Epithelial cell of prostate (primary cell): ENCODE results near the gene SIL1.

Experiments used
- DNase-seq: peaks from one replicate; pipeline ENCODE4 v3.0.0-alpha.2; 2011; ENCODE audit warnings: low read depth, low spot score
- H3K27ac ChIP-seq: fragments of 450-650 bp; 2 replicates; pipeline ENCODE4 v1.5.1; 2017; ENCODE audit warnings: mild to moderate bottlenecking

SIL1 gene

DNA sequence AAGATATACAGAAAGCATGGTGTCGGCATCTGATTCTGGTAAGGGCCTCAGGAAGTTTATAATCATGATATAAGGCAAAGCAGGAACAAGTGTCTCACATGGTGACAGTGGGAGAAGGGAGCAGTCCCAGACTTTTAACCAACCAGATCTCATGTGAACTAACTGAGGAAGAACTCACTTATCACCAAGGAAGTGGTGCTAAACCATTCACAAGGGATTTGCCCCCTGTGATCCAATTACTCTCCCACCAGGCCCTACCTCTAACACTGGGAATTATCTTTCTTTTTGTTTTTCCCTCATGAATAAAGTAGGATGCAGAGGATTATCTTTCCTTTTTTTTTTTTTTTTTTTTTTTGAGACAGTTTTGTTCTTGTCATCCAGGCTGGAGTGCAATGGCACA is 199.6 kb downstream of the SIL1 start:
- DNase-seq, result no peak
- no peak overlapping the region for H3K27ac ChIP-seq

DNA sequence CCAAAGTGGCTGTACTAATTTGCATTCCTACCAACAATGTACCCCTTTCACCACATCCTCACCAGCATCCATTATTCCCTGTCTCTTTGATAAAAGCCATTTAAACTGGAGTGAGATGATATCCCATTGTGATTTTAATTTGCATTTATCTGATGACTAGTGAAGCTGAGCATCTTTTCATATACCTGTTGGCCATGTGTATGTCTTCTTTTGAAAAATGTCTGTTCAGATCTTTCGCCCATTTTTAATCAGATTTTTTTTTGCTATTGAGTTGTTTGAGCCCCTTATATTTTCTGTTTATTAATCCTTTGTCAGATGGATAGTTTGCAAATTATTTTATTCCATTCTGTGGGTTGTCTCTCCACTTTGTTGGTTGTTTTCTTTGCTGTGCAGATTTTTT is 202.0 kb downstream of the SIL1 start:
- DNase-seq, result no peak
- H3K27ac ChIP-seq, result no peak overlapping the region

DNA sequence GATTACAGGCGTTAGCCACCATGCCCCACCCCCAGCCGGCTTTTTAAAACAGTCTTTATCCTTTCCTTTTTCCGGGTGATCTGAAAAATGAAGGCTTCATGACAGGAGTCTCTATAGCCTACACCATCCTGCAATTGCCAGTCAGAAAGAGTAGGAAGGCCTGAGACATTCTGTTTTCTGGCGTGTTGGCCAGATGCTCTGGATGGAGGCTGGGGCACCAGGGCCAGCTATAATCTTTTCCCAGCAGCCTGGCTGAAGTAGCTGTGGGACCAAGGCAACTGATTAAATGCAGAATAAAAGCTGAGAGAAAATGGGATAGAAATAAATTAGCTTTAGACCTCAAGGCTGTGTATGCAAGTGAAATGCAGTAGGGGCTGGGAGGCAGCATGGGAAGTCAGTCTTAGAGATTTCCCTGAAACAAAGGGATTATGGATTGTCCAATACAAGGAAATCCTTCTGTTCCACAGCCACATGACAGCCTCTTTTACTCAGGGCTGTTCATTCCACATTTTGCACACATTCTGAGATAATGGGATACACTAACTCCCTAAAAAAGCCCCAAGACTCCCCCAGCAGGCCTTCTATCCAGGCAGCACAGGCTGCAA is 207.1 kb downstream of the SIL1 start:
- DNase-seq, result no peak
- no peak overlapping the region for H3K27ac ChIP-seq

DNA sequence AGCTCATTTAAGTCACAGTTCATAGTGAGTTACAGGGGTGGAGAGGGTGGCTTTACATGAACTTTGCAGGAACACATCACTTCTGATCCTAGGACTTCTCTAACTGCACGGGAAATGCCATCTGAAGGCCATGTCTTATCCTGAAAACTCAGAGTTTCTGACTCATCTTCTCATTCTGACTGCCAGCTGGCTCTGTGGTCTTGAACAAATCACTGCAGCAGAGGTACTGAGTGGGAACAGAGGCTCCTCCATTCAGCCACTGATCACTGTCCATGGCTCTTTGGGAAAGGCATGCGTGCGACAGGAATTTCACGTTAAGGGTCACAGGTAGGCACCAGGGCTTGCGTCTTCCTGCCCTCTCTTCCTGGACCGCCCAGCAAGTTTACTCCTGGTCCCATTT is 208.4 kb downstream of the SIL1 start:
- no peak for DNase-seq
- H3K27ac ChIP-seq, result no peak overlapping the region

DNA sequence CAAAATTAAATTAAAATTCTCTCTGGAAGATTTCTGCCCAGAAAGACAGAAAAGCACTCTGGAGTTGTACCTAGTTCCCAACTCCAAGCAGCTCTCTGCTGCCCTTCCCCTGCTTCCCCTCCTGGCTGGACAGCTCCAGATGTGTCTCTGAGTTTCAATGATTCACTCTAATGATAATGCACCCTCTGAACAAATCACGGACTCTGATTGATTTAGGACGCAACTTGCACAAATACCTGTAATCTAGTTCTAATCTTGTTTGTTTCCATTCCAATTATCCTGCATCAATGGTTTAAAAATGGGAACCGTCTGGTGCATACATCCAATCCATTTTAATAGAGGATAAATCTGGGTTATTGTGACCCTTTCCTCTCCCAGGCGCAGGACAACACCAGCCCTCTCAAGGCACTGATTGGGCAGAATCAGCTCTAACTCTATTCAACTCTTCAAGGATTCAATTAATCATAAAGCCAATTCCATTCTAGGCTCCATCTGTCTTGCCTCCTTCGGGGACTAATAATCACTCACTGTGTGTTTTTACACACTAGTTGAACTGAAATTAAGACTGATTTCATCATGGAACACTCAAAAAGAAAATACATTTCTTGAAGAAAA is 211.9 kb downstream of the SIL1 start:
- H3K27ac ChIP-seq, result no peak overlapping the region
- no peak for DNase-seq

DNA sequence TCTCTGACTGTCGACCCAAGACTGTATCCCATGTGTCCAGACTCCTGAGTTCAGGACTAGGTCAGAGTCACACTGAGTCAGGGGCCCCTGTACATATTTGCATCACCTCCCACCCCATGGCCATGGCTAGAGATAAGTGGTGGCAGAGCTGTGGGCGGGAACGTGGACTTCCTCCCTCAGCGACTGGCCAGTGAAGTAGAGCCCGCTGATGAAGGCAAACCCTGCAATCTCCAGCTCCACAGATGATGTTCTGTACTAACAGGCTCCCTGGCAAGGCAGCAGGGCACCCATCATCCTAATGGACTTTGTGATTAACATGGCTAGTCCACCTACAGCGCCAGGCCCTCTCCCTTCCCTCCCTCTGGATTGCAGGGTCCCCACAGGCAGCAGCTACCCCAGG is 212.5 kb downstream of the SIL1 start:
- no peak overlapping the region for H3K27ac ChIP-seq
- DNase-seq, result no peak

DNA sequence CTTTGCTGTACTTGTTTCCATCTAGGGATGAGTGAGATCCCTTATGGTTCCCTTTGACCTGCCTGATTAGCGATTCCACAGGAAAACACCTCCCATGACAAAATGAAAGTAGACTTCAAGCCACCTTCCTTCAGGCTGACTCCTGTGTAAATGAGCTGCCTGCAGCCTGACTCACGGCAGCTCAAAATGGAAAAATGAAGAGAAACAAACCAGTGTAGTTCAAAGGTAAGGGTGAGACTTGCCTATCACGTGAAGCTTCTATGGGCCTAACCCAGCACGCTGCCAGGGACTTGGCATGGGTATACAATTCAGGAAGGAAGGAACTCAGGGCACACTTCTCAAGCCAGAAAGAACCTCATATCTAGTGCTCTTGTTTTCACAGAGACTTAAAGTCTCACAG is 212.9 kb downstream of the SIL1 start:
- no peak for DNase-seq
- no peak overlapping the region for H3K27ac ChIP-seq

DNA sequence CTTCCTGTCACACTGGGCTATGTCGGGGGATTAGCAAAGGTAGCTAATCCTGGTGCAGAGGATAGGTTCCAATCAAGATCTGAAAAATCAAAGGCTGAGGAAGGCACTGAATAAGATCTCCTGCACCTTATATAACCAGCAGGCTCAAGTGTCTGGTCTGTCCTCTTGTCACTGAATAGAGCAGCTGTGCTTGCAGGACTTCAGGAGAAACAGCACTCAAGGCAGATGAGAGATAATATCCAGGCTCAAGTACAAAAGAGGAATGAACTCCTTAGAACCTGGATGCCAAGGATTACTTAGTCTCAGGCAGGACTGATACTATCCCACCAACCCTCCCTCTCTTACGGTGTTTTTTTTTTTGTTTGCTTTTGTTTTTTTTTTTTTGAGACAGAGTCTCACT is 214.2 kb downstream of the SIL1 start:
- no peak overlapping the region for H3K27ac ChIP-seq
- DNase-seq, result no peak

DNA sequence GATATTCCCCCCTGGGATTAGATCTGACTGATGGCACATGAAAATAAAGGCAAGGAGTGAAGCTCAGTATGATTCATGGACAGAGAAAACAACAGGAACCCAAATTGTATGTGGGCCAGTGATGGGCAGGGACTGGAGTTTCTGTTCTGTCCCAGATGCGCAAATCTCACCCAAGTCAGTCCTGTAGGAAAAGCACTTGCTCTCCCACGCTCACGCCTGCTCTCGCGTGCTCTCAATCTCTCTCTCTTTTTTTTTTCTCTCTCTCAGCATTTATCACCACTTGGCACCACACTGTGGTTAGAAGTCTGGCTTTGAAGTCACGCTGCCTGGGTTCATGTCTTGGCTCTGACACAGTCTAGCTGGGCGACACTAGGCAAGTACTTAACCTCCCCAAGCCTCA is 216.6 kb downstream of the SIL1 start:
- no peak overlapping the region for H3K27ac ChIP-seq
- no peak for DNase-seq

DNA sequence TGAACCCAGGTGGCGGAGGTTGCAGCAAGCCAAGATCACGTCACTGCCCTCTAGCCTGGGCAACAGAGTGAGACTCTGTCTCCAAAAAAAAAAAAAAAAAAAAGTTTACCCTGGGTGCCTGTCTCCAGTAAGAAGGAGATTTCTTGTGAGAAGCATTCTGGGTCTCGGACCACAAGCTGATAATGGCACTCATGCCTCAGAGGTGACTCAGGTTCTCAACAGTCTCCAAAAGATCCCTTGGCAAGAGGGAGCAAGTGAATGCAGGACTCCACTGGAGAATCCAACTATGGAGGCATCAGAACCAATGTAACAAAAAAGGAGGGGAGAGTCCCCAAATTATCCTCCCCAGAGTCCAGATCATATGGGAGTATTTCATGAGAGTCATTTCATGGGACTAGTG is 217.0 kb downstream of the SIL1 start:
- DNase-seq, result no peak
- no peak overlapping the region for H3K27ac ChIP-seq

DNA sequence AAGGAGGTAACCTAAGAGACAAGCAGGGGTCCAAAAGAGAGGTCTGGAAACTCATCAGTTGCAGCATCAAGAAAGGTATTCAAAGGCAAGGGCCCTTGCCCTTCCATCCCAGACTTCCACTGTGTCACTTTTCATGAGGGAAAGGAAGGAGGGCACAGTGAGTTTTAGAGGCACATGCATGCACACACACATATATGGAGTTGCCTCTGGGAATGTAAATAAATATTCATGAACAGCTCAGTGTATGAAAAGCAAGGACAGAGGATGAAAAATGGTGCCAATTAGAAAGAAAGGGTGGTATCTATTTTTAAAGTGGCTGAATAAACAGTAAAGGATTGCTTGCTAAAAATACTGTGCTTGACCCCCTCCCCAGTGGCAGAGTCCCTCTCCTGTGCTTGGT is 217.7 kb downstream of the SIL1 start:
- DNase-seq, result no peak
- no peak overlapping the region for H3K27ac ChIP-seq

DNA sequence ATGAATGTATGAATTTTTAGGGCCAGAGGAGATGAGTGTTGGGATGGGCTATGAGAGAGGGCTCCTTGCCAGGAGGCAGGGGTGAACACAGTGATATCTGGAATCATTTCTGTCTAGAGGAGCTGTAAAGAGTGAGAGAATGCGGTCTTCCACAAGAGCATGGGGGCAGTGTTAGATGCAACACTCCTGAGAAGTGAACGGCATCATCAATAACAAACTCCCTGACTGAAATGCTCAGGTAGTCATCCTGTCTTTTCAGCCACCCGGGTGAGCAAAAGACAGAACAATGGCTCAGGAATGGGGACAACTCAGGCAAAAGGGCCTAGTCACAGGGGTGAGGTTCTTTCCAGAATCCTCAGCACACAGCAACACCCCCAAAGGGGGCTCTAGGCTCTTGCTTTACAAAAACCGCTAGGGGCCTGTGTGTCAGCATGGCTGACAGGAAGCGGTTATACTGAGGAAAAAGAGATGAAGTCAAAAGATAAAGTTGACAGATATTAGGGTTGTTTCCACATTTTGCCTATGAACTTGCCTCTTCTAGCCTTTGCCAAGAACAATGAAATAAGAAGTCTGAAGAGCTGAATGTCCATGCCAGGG is 218.4 kb downstream of the SIL1 start:
- DNase-seq, result no peak
- H3K27ac ChIP-seq, result no peak overlapping the region

DNA sequence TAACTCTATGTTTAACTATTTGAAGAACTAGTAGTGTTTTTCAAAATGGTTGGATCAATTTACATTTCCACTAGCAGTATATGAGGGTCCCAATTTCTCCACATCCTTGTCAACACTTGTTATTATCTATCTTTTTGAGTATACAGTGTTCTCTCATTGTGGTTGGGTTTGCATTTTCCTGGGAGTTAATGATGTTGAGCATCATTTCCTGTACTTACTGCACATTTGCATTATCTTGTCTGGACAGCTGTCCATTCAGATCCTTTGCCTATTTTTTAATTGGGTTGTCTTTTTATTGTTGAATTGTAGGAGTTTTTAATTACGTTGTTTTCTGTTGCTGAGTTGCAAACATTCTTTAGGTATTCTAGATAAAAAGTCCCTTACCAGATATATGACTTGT is 219.6 kb downstream of the SIL1 start:
- H3K27ac ChIP-seq, result no peak overlapping the region

DNA sequence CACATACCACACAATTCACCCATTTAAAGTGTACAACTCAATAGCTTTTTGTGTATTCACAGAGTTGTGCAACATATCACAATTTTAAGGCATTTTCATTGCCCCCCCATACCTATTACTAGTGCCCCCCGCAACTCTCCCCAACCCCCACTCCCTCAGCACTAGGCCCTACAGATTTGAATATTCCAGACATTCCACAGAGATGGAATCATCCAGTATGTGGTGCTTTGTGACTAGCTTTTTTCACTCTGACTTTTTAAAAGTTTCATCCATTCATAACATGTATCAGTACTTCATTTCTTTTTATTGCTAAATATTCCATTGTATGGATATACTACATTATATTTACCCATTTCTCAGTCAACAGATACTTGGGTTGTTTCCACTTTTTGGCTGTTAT is 220.1 kb downstream of the SIL1 start:
- no peak for DNase-seq
- no peak overlapping the region for H3K27ac ChIP-seq

More for the DNA sequence above, 219.6 kb downstream of the SIL1 start:
- DNase-seq, result no peak

DNA sequence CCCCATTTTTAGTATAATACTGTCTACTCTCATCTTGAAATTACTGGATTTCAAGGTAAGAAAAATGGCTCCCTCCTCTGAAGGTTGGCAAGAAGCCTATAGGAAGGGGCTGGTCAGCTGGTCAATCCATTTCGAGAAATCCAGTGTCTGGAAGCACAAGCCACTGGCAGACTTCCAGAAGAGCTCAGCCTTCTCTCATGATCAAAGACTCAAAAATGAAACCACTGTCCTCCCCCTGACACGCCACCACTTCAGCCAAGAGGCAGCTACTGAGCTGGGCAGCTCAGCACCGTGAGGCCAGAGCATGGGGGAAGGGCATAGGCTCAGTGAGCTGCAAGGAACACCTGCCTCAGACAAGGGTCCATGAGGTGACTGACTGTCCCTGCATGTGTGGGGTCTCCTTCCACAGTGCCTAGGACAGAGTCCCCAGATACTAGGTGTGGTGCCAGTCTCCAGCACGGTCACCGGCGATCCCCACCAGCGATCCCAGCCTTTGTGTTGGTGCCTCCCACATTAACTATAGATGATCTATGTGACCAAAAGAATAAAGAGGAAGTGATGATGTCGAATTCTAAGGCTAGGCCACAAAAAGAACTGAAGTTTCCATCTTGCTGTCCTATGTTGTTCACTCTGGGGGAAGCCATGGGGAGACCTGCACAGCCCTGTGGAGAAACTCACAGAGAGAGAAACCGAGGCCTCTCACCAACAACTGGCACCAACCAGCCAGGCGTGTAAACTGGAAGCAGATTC is 222.9 kb downstream of the SIL1 start:
- DNase-seq, result no peak
- no peak overlapping the region for H3K27ac ChIP-seq

DNA sequence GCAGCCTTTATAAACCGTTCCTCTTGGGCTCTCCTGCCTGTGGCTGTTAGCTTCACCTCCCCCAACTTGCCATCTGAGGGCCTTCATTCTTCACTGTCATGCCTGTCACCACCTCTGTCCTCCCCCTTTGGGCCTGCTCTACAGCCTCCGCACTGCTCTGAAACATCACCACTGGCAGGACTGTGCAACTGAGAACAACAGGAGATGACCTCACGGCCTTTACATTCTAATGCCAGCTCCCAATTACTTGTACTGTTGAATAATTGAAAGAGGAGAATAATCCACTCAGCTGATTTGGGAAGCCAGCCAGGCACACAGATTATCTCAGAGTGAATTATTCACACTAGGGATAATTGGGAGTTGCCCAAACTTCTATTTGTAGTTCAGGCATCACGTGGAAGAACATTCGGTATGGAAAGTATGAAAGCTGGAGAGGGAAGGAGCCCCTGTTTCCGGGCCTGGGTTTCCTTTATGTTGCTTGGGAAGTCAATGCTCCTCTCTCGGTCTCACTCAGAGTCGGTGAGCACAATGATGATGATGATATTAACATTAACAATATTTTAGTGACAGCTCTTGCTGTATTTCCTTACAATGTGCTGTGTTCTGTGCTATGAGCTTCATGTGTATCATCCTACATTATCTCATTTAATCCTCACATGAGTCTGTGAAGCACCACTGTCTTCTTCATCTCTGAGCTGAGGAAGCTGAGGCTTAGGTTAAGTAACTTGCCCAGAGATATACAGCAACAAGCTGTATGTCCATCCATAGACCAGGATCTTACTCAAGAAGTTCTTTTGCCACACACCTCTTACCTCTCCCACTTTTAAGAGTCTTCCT is 223.7 kb downstream of the SIL1 start:
- DNase-seq, result no peak
- H3K27ac ChIP-seq, result no peak overlapping the region

DNA sequence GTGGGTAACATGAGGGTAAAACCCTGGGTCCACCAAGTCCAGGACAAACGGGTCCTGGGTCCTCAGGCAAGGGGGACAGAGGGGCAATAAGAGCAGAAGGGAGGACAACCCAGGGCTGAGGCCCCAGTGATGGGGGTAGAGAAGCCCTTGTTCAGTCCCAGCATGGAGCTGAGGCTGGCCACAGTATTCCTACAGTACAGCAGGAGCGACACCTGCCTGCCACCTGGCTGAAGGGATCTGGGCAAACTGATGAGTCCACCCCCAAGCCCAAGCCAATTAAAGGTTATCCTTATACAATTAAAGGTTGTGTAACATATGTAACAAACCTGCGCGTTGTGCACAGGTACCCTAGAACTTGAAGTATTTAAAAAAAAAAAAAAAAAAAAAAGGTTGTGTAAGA is 225.3 kb downstream of the SIL1 start:
- no peak for DNase-seq
- no peak overlapping the region for H3K27ac ChIP-seq

DNA sequence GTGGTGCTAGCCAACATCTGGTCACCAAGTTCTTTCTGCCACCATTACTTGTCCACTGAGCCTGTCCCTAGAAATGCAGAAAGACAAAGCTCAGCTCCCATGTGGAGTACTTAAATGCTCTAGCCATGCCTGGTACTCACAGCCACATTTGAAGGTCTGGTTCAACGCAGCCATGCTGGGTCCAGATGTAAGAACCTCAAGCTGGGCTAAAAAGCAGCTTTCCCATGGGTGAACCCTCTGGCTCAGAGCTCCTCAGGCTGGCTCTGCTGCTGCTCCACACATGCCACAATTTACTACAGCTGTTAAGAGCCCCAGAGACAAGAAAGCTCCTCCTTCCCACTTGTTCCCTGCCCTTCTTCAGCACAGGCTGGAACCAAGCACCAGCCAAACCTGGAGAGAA is 225.9 kb downstream of the SIL1 start:
- no peak overlapping the region for H3K27ac ChIP-seq
- DNase-seq, result no peak

DNA sequence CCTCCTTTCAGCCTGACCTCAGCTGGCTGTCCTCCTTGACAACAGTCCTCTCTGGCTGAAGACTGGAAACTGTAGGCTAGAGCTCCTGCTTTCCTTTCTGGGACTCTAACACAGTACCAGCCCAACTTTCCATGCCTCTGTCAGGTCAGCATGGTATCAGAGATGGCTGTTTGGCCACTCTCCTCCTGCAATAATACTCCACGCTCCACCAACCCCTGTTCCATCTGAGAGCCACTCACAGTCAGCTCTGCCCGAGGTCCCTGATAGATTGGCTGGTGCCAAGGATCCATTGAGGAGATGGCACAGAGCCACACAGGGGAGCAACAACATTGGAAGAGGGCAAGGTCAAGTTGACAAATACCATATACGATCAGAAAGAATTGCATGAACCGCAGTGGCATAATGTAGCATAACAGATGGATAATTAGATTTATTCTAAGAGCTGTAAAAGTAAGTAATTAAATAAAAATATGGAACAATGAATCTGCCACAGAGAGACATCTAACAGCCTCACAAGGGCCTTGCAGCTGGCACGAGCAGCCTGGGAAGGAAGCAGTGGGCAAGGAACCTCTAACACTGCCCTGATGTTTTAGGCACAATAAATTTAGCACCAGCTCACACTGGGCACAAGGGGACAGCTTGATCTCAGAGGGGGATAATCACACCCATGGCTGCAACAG is 228.7 kb downstream of the SIL1 start:
- no peak for DNase-seq
- no peak overlapping the region for H3K27ac ChIP-seq

DNA sequence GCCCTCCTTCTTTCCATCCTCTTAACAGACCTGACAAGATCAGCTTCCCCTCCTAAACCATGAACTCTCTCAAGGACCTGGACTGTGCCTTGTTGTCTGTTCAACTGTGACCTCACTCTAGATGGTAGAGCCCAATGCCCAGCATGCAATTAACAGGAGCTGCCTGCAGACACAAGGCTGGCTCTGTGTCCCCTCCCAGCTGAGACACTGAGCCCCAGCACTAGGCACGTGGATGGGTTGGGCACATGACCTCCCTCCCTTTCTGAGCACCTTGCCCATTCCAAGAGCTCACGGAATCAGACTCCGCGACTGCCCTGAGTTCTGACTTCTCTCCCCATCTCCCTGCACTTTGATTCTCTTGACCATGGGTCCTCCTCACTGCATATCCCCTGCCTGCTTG is 229.6 kb downstream of the SIL1 start:
- H3K27ac ChIP-seq, result no peak overlapping the region
- DNase-seq, result no peak
